ENCODE data around the gene MAP2K1.

The MAP2K1 gene

GRCh38 chr15:66508293-66508883 is 121.7 kb downstream of the MAP2K1 start:
- DNase-seq, result no peak

GRCh38 chr15:66514586-66514985 is 127.9 kb downstream of the MAP2K1 start:
- DNase-seq, result no peak

GRCh38 chr15:66515901-66516322 is 129.2 kb downstream of the MAP2K1 start:
- no peak for DNase-seq

- no peak for DNase-seq
Observed at GRCh38 chr15:66523926-66524325, 137.2 kb downstream of the MAP2K1 start.

- DNase-seq, result no peak
Observed at GRCh38 chr15:66524838-66525237, 138.1 kb downstream of the MAP2K1 start.

- no peak for DNase-seq
Observed at GRCh38 chr15:66535056-66535455, 148.3 kb downstream of the MAP2K1 start.
